ENCODE measurements around the gene RCAN3.
A peak's percentile ranks its signal among the peaks of the same experiment; 100 is the strongest.
"Not testable (repeated sequence)": the region's sequence is repeated elsewhere in the genome, so short reads cannot be mapped to it uniquely, and the experiment has no call there.

RCAN3 gene

GRCh38 chr1:24517898-24518297, 15.3 kb downstream of the RCAN3 start:
- H3K4me1 ChIP-seq (ENCODE audit: control insufficient read depth, insufficient read depth, low read length), result no peaks in the 10 kb centered on the region
- DNase-seq (ENCODE audit: low read depth), result no peak

GRCh38 chr1:24520282-24520681, 17.6 kb downstream of the RCAN3 start:
- H3K9ac ChIP-seq (ENCODE audit: low read length); H3K4me1 ChIP-seq (ENCODE audit: control insufficient read depth, insufficient read depth, low read length); H3K36me3 ChIP-seq (ENCODE audit: control insufficient read depth, insufficient read depth, low read length, severe bottlenecking); H3K9me3 ChIP-seq (ENCODE audit: control insufficient read depth, low read length); DNase-seq (ENCODE audit: low read depth); H3K4me3 ChIP-seq (ENCODE audit: low read length); H3K27me3 ChIP-seq (replicated peaks; ENCODE audit: control insufficient read depth, insufficient read depth, low read length): not testable (repeated sequence)

More at GRCh38 chr1:24517898-24518297, 15.3 kb downstream of the RCAN3 start:
- no peak overlapping the region for H3K9ac ChIP-seq (ENCODE audit: low read length)
- no peaks in the 10 kb centered on the region for H3K36me3 ChIP-seq (ENCODE audit: control insufficient read depth, insufficient read depth, low read length, severe bottlenecking)
- no peaks in the 10 kb centered on the region for H3K9me3 ChIP-seq (ENCODE audit: control insufficient read depth, low read length)
- no peak overlapping the region for H3K4me3 ChIP-seq (ENCODE audit: low read length)
- H3K27me3 ChIP-seq (replicated peaks; ENCODE audit: control insufficient read depth, insufficient read depth, low read length), result no peaks in the 10 kb centered on the region

- Histone ChIP-seq H3K4me3 (ENCODE audit: low read length) (no peak overlapping the region), H3K27me3 (replicated peaks; ENCODE audit: control insufficient read depth, insufficient read depth, low read length) (no peaks in the 10 kb centered on the region), H3K4me1 (ENCODE audit: control insufficient read depth, insufficient read depth, low read length) (no peaks in the 10 kb centered on the region), H3K9ac (ENCODE audit: low read length) (no peak overlapping the region), H3K36me3 (ENCODE audit: control insufficient read depth, insufficient read depth, low read length, severe bottlenecking) (no peaks in the 10 kb centered on the region), H3K9me3 (ENCODE audit: control insufficient read depth, low read length) (no peaks in the 10 kb centered on the region)
- DNase-seq (ENCODE audit: low read depth), result no peak
Observed at GRCh38 chr1:24525606-24526005, 23.0 kb downstream of the RCAN3 start.

GRCh38 chr1:24526045-24526444, 23.4 kb downstream of the RCAN3 start:
- Histone ChIP-seq H3K4me1 (ENCODE audit: control insufficient read depth, insufficient read depth, low read length) (no peaks in the 10 kb centered on the region), H3K9me3 (ENCODE audit: control insufficient read depth, low read length) (no peaks in the 10 kb centered on the region), H3K36me3 (ENCODE audit: control insufficient read depth, insufficient read depth, low read length, severe bottlenecking) (no peaks in the 10 kb centered on the region), H3K9ac (ENCODE audit: low read length) (no peak overlapping the region), H3K27me3 (replicated peaks; ENCODE audit: control insufficient read depth, insufficient read depth, low read length) (no peaks in the 10 kb centered on the region), H3K4me3 (ENCODE audit: low read length) (no peak overlapping the region)
- no peak for DNase-seq (ENCODE audit: low read depth)

GRCh38 chr1:24526940-24527542, 24.4 kb downstream of the RCAN3 start:
- H3K4me1 ChIP-seq (ENCODE audit: control insufficient read depth, insufficient read depth, low read length), result no peaks in the 10 kb centered on the region
- H3K36me3 ChIP-seq (ENCODE audit: control insufficient read depth, insufficient read depth, low read length, severe bottlenecking), result no peaks in the 10 kb centered on the region
- no peak overlapping the region for H3K9ac ChIP-seq (ENCODE audit: low read length)
- H3K27me3 ChIP-seq (replicated peaks; ENCODE audit: control insufficient read depth, insufficient read depth, low read length), result no peaks in the 10 kb centered on the region
- no peaks in the 10 kb centered on the region for H3K9me3 ChIP-seq (ENCODE audit: control insufficient read depth, low read length)
- DNase-seq (ENCODE audit: low read depth), result peak; percentile 34
- no peak overlapping the region for H3K4me3 ChIP-seq (ENCODE audit: low read length)

GRCh38 chr1:24528744-24529143, 26.1 kb downstream of the RCAN3 start:
- no peaks in the 10 kb centered on the region for H3K36me3 ChIP-seq (ENCODE audit: control insufficient read depth, insufficient read depth, low read length, severe bottlenecking)
- H3K4me3 ChIP-seq (ENCODE audit: low read length), result no peak overlapping the region
- H3K4me1 ChIP-seq (ENCODE audit: control insufficient read depth, insufficient read depth, low read length), result no peaks in the 10 kb centered on the region
- H3K9ac ChIP-seq (ENCODE audit: low read length), result no peak overlapping the region
- no peaks in the 10 kb centered on the region for H3K27me3 ChIP-seq (replicated peaks; ENCODE audit: control insufficient read depth, insufficient read depth, low read length)
- H3K9me3 ChIP-seq (ENCODE audit: control insufficient read depth, low read length), result no peaks in the 10 kb centered on the region
- DNase-seq (ENCODE audit: low read depth), result no peak

GRCh38 chr1:24529292-24529691, 26.7 kb downstream of the RCAN3 start:
- H3K4me1 ChIP-seq (ENCODE audit: control insufficient read depth, insufficient read depth, low read length); H3K36me3 ChIP-seq (ENCODE audit: control insufficient read depth, insufficient read depth, low read length, severe bottlenecking); DNase-seq (ENCODE audit: low read depth); H3K9me3 ChIP-seq (ENCODE audit: control insufficient read depth, low read length); H3K27me3 ChIP-seq (replicated peaks; ENCODE audit: control insufficient read depth, insufficient read depth, low read length); H3K4me3 ChIP-seq (ENCODE audit: low read length); H3K9ac ChIP-seq (ENCODE audit: low read length): not testable (repeated sequence)

- H3K9me3 ChIP-seq (ENCODE audit: control insufficient read depth, low read length), result no peaks in the 10 kb centered on the region
- H3K27me3 ChIP-seq (replicated peaks; ENCODE audit: control insufficient read depth, insufficient read depth, low read length), result no peaks in the 10 kb centered on the region
- H3K36me3 ChIP-seq (ENCODE audit: control insufficient read depth, insufficient read depth, low read length, severe bottlenecking), result no peaks in the 10 kb centered on the region
- DNase-seq (ENCODE audit: low read depth), result no peak
- H3K4me3 ChIP-seq (ENCODE audit: low read length), result no peak overlapping the region
- H3K9ac ChIP-seq (ENCODE audit: low read length), result no peak overlapping the region
- H3K4me1 ChIP-seq (ENCODE audit: control insufficient read depth, insufficient read depth, low read length), result no peaks in the 10 kb centered on the region
Observed at GRCh38 chr1:24535021-24535424, 32.4 kb downstream of the RCAN3 start.

GRCh38 chr1:24535778-24536177, 33.1 kb downstream of the RCAN3 start:
- no peak overlapping the region for H3K9ac ChIP-seq (ENCODE audit: low read length)
- H3K36me3 ChIP-seq (ENCODE audit: control insufficient read depth, insufficient read depth, low read length, severe bottlenecking), result no peaks in the 10 kb centered on the region
- H3K27me3 ChIP-seq (replicated peaks; ENCODE audit: control insufficient read depth, insufficient read depth, low read length), result no peaks in the 10 kb centered on the region
- peaks cover 6% of the 10 kb centered on the region for H3K4me1 ChIP-seq (ENCODE audit: control insufficient read depth, insufficient read depth, low read length)
- no peaks in the 10 kb centered on the region for H3K9me3 ChIP-seq (ENCODE audit: control insufficient read depth, low read length)
- no peak for DNase-seq (ENCODE audit: low read depth)
- H3K4me3 ChIP-seq (ENCODE audit: low read length), result no peak overlapping the region

GRCh38 chr1:24536391-24536840, 33.8 kb downstream of the RCAN3 start:
- Histone ChIP-seq H3K9ac (ENCODE audit: low read length) (no peak overlapping the region), H3K9me3 (ENCODE audit: control insufficient read depth, low read length) (no peaks in the 10 kb centered on the region), H3K4me3 (ENCODE audit: low read length) (no peak overlapping the region), H3K36me3 (ENCODE audit: control insufficient read depth, insufficient read depth, low read length, severe bottlenecking) (no peaks in the 10 kb centered on the region), H3K4me1 (ENCODE audit: control insufficient read depth, insufficient read depth, low read length) (peaks cover 12% of the 10 kb centered on the region), H3K27me3 (replicated peaks; ENCODE audit: control insufficient read depth, insufficient read depth, low read length) (no peaks in the 10 kb centered on the region)
- DNase-seq (ENCODE audit: low read depth), result no peak

GRCh38 chr1:24540051-24540905, 37.6 kb downstream of the RCAN3 start:
- Histone ChIP-seq H3K4me1 (ENCODE audit: control insufficient read depth, insufficient read depth, low read length) (peaks cover 29% of the 10 kb centered on the region), H3K9me3 (ENCODE audit: control insufficient read depth, low read length) (no peaks in the 10 kb centered on the region), H3K27me3 (replicated peaks; ENCODE audit: control insufficient read depth, insufficient read depth, low read length) (no peaks in the 10 kb centered on the region), H3K9ac (ENCODE audit: low read length) (no peak overlapping the region), H3K4me3 (ENCODE audit: low read length) (no peak overlapping the region), H3K36me3 (ENCODE audit: control insufficient read depth, insufficient read depth, low read length, severe bottlenecking) (no peaks in the 10 kb centered on the region)
- DNase-seq (ENCODE audit: low read depth), result no peak
